Keratinocyte (primary cell): ENCODE results near the gene SCAMP2.

Experiments
- CTCF ChIP-seq, 3 experiments: IDR thresholded peaks in 1 of 3; conservative IDR thresholded peaks in 1 of 3; optimal IDR thresholded peaks in 1 of 3; 2 replicates in 2 of 3; 3 replicates in 1 of 3; pipeline versions ENCODE3 to v1.5.1; 2011; ENCODE audit warnings: low read length in 3 of 3, mild to moderate bottlenecking in 3 of 3, moderate library complexity in 2 of 3, control low read depth in 1 of 3, inconsistent platforms in 1 of 3; ENCODE audit not compliant: insufficient read depth in 2 of 3; ENCODE audit errors: extremely low read depth in 1 of 3
- EZH2 ChIP-seq: IDR thresholded peaks from one replicate; pipeline ENCODE4 v1.6.1; 2012; ENCODE audit warnings: inconsistent platforms, mild to moderate bottlenecking, low read length, moderate library complexity

DNA sequence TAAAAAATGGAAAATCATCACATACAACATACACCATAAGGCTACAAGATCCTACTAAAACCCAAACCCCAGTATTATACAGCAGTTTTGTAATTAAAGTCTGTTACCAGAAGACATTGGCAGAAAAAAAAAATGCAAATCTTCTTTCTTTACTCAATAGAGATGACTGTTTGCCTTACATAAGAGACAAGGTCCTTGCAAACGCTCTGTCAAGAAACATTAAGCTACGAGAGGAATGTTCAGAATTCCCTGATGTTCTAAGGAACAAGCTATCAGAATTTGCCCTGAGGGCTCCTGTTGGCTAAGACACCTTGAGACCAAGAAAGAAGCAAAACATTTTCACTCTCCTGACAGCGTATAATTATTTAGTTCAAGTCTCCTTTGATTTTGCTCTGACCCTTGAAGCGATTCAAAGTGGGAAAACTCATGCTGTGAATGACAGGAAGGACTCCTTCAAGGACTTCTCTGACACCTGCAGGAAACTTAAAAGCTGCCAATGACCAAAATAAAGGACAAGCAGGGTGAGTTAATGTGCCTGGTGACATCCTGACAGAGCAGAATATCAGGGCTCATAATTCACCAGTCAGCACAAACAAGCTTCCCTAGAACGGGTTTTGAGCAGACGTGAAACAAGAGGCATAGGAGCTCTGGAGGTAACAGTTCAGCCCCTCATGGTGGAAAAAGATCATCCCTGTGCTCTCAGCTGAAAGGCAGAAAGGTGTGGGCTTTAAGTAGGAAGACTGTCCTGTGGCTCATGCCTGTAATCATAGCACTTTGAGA, 2.5 kb downstream of the SCAMP2 start:
- no peak for TF ChIP-seq CTCF (optimal IDR thresholded peaks at IDR 0.05 in 1 of 3, IDR thresholded peaks at IDR 0.05 in 1 of 3, conservative IDR thresholded peaks at IDR 0.05 in 1 of 3; ENCODE audit: extremely low read depth in 1 of 3, insufficient read depth in 2 of 3, low read length in 3 of 3)
- TF ChIP-seq EZH2, result no peak
